ENCODE measurements around the gene DNAAF3.

Gene DNAAF3

DNA sequence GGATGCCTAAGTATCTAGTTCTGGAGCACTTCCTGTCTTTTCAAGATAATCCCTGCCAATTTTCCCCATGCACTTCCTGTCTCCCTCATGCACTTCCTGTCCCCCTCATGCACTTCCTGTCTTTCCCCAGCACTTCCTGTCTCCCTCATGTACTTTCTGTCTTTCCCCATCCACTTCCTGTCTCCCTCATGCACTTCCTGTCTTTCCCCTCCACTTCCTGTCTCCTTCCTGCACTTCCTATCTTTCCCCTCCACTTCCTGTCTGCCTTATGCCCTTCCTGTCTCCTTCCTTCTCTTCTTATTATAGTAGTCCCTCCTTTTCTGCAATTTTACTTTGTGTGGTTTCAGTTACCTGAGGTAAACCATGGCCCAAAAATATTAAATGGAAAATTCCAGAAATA is 14.4 kb downstream of the DNAAF3 start (continued):
- TF ChIP-seq, protein P1, sequence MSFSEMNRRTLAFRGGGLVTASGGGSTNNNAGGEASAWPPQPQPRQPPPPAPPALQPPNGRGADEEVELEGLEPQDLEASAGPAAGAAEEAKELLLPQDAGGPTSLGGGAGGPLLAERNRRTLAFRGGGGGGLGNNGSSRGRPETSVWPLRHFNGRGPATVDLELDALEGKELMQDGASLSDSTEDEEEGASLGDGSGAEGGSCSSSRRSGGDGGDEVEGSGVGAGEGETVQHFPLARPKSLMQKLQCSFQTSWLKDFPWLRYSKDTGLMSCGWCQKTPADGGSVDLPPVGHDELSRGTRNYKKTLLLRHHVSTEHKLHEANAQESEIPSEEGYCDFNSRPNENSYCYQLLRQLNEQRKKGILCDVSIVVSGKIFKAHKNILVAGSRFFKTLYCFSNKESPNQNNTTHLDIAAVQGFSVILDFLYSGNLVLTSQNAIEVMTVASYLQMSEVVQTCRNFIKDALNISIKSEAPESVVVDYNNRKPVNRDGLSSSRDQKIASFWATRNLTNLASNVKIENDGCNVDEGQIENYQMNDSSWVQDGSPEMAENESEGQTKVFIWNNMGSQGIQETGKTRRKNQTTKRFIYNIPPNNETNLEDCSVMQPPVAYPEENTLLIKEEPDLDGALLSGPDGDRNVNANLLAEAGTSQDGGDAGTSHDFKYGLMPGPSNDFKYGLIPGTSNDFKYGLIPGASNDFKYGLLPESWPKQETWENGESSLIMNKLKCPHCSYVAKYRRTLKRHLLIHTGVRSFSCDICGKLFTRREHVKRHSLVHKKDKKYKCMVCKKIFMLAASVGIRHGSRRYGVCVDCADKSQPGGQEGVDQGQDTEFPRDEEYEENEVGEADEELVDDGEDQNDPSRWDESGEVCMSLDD (tag by site-specific recombination; IDR thresholded peaks at IDR 0.05): peak; percentile 64; the same call in 1 of the 2 replicates
- TF ChIP-seq KLF16 (tag by site-specific recombination; IDR thresholded peaks at IDR 0.05) (0 out of 2 replicates have a peak, but pooled peaks have one; percentile 38), ZBTB21 (tag by site-specific recombination; IDR thresholded peaks at IDR 0.05) (peak; percentile 62; the same call in 1 of the 2 replicates), BCL11B (tag by site-specific recombination; IDR thresholded peaks at IDR 0.05; ENCODE audit: low read depth) (0 out of 2 replicates have a peak, but pooled peaks have one; percentile 17), ZNF335 (tag by site-specific recombination; conservative IDR thresholded peaks at IDR 0.05) (peak; percentile 54), ZNF560 (tag by site-specific recombination; IDR thresholded peaks at IDR 0.05; ENCODE audit: borderline replicate concordance) (no peak), ZNF10 (tag by site-specific recombination; IDR thresholded peaks at IDR 0.05) (no peak), ZNF394 (tag by site-specific recombination; IDR thresholded peaks at IDR 0.05; ENCODE audit: borderline replicate concordance) (no peak), YY1 (tag by site-specific recombination; IDR thresholded peaks at IDR 0.05) (no peak), ZNF629 (tag by site-specific recombination; IDR thresholded peaks at IDR 0.05) (no peak), ZXDB (tag by site-specific recombination; IDR thresholded peaks at IDR 0.05) (0 out of 2 replicates have a peak, but pooled peaks have one; percentile 50), ZNF830 (tag by site-specific recombination; IDR thresholded peaks at IDR 0.05; ENCODE audit: low read depth) (no peak), ZNF558 (tag by site-specific recombination; IDR thresholded peaks at IDR 0.05) (no peak), ZNF596 (tag by site-specific recombination; IDR thresholded peaks at IDR 0.05) (no peak), SP3 (tag by site-specific recombination; IDR thresholded peaks at IDR 0.05) (peak; percentile 54), ZNF2 (tag by site-specific recombination; IDR thresholded peaks at IDR 0.05) (no peak), SP2 (tag by site-specific recombination; IDR thresholded peaks at IDR 0.05) (peak; percentile 77), ZFP69B (tag by site-specific recombination; IDR thresholded peaks at IDR 0.05) (peak; percentile 42)
- TF ChIP-seq, protein P2, sequence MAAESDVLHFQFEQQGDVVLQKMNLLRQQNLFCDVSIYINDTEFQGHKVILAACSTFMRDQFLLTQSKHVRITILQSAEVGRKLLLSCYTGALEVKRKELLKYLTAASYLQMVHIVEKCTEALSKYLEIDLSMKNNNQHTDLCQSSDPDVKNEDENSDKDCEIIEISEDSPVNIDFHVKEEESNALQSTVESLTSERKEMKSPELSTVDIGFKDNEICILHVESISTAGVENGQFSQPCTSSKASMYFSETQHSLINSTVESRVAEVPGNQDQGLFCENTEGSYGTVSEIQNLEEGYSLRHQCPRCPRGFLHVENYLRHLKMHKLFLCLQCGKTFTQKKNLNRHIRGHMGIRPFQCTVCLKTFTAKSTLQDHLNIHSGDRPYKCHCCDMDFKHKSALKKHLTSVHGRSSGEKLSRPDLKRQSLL (tag by site-specific recombination; IDR thresholded peaks at IDR 0.05): no peak
- TF ChIP-seq, protein P3, sequence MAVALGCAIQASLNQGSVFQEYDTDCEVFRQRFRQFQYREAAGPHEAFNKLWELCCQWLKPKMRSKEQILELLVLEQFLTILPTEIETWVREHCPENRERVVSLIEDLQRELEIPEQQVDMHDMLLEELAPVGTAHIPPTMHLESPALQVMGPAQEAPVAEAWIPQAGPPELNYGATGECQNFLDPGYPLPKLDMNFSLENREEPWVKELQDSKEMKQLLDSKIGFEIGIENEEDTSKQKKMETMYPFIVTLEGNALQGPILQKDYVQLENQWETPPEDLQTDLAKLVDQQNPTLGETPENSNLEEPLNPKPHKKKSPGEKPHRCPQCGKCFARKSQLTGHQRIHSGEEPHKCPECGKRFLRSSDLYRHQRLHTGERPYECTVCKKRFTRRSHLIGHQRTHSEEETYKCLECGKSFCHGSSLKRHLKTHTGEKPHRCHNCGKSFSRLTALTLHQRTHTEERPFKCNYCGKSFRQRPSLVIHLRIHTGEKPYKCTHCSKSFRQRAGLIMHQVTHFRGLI (tag by site-specific recombination; IDR thresholded peaks at IDR 0.05): no peak
- TF ChIP-seq, protein P4, sequence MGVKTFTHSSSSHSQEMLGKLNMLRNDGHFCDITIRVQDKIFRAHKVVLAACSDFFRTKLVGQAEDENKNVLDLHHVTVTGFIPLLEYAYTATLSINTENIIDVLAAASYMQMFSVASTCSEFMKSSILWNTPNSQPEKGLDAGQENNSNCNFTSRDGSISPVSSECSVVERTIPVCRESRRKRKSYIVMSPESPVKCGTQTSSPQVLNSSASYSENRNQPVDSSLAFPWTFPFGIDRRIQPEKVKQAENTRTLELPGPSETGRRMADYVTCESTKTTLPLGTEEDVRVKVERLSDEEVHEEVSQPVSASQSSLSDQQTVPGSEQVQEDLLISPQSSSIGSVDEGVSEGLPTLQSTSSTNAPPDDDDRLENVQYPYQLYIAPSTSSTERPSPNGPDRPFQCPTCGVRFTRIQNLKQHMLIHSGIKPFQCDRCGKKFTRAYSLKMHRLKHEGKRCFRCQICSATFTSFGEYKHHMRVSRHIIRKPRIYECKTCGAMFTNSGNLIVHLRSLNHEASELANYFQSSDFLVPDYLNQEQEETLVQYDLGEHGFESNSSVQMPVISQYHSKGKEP (tag by site-specific recombination; IDR thresholded peaks at IDR 0.05): peak; percentile 99
- TF ChIP-seq, protein P5, sequence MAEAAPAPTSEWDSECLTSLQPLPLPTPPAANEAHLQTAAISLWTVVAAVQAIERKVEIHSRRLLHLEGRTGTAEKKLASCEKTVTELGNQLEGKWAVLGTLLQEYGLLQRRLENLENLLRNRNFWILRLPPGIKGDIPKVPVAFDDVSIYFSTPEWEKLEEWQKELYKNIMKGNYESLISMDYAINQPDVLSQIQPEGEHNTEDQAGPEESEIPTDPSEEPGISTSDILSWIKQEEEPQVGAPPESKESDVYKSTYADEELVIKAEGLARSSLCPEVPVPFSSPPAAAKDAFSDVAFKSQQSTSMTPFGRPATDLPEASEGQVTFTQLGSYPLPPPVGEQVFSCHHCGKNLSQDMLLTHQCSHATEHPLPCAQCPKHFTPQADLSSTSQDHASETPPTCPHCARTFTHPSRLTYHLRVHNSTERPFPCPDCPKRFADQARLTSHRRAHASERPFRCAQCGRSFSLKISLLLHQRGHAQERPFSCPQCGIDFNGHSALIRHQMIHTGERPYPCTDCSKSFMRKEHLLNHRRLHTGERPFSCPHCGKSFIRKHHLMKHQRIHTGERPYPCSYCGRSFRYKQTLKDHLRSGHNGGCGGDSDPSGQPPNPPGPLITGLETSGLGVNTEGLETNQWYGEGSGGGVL (tag by site-specific recombination; IDR thresholded peaks at IDR 0.05): peak; percentile 75
- TF ChIP-seq, protein P6, sequence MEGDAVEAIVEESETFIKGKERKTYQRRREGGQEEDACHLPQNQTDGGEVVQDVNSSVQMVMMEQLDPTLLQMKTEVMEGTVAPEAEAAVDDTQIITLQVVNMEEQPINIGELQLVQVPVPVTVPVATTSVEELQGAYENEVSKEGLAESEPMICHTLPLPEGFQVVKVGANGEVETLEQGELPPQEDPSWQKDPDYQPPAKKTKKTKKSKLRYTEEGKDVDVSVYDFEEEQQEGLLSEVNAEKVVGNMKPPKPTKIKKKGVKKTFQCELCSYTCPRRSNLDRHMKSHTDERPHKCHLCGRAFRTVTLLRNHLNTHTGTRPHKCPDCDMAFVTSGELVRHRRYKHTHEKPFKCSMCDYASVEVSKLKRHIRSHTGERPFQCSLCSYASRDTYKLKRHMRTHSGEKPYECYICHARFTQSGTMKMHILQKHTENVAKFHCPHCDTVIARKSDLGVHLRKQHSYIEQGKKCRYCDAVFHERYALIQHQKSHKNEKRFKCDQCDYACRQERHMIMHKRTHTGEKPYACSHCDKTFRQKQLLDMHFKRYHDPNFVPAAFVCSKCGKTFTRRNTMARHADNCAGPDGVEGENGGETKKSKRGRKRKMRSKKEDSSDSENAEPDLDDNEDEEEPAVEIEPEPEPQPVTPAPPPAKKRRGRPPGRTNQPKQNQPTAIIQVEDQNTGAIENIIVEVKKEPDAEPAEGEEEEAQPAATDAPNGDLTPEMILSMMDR (tag by site-specific recombination; IDR thresholded peaks at IDR 0.05): no peak
- TF ChIP-seq, protein P7, sequence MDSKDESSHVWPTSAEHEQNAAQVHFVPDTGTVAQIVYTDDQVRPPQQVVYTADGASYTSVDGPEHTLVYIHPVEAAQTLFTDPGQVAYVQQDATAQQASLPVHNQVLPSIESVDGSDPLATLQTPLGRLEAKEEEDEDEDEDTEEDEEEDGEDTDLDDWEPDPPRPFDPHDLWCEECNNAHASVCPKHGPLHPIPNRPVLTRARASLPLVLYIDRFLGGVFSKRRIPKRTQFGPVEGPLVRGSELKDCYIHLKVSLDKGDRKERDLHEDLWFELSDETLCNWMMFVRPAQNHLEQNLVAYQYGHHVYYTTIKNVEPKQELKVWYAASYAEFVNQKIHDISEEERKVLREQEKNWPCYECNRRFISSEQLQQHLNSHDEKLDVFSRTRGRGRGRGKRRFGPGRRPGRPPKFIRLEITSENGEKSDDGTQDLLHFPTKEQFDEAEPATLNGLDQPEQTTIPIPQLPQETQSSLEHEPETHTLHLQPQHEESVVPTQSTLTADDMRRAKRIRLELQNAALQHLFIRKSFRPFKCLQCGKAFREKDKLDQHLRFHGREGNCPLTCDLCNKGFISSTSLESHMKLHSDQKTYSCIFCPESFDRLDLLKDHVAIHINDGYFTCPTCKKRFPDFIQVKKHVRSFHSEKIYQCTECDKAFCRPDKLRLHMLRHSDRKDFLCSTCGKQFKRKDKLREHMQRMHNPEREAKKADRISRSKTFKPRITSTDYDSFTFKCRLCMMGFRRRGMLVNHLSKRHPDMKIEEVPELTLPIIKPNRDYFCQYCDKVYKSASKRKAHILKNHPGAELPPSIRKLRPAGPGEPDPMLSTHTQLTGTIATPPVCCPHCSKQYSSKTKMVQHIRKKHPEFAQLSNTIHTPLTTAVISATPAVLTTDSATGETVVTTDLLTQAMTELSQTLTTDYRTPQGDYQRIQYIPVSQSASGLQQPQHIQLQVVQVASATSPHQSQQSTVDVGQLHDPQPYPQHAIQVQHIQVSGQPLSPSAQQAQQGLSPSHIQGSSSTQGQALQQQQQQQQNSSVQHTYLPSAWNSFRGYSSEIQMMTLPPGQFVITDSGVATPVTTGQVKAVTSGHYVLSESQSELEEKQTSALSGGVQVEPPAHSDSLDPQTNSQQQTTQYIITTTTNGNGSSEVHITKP (tag by site-specific recombination; IDR thresholded peaks at IDR 0.05): peak; percentile 60

Measured in HEK293 (cell line).